Ecto neural progenitor cell (in vitro differentiated cells): ENCODE data around the gene CCSER1.
"Not testable (repeated sequence)": the region's sequence is repeated elsewhere in the genome, so short reads cannot be mapped to it uniquely, and the experiment has no call there.

Source experiments
- DNase-seq: peaks from one replicate; pipeline ENCODE4 v3.0.0-alpha.2; 2018; ENCODE audit warnings: low spot score

Gene CCSER1

GRCh38 chr4:90715242-90715641 is 588.0 kb downstream of the CCSER1 start:
- DNase-seq, result no peak

DNA sequence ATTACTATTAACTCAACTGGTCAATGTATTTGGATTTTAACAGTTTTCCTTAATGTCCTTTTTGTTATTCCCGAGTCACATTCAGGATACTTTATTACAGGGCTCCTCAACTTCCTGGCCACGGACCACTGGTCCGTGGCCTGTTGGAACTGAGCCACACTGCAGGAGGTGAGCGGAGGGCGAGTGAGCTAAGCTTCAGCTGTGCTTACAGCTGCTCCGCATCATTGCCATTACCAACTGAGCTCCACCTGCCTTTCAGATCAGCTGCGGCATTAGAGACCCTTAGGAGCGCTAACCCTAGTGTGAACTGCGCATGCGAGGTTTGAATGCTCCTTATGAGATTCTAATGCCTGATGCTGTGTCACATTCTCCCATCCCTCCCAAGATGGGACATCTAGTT is 591.7 kb downstream of the CCSER1 start:
- DNase-seq, result no peak

DNA sequence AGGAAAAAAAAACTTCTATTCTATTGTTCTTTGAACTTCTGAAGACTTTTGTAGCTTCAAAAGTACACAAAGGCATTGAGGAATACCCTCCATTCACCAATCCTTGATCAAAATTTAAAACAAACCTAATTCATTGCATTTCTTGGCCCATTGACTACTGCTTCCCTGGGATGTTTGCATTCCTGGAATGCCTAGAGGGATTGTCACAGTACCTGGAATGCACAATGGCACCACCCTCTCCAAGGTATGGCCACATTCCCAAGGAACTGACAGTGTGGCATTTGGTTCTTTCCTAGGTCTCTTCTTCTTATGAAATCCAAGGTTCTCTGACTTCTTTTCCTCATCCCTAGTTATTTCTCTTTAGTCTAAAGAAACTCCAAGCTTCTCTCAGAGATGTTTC is 600.7 kb downstream of the CCSER1 start:
- DNase-seq, result no peak

GRCh38 chr4:90730752-90731151 is 603.6 kb downstream of the CCSER1 start:
- DNase-seq, result no peak

DNA sequence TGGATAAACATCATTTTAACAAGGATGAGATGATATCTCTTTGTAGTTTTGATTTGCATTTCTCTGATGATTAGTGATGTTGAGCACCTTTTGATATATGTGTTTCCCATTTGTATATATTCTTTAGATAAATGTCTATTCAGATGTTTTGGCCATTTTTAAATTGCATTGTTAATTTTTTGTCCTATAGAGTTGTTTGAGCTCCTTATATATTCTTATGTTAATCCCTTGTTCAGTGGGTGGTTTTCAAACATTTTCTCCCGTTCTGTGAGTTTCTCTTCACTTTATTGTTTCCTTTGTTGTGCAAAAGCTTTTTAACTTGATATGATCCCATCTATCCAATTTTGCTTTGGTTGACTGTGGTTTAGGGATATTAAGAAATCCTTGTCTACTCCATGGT is 606.0 kb downstream of the CCSER1 start:
- DNase-seq, result no peak

DNA sequence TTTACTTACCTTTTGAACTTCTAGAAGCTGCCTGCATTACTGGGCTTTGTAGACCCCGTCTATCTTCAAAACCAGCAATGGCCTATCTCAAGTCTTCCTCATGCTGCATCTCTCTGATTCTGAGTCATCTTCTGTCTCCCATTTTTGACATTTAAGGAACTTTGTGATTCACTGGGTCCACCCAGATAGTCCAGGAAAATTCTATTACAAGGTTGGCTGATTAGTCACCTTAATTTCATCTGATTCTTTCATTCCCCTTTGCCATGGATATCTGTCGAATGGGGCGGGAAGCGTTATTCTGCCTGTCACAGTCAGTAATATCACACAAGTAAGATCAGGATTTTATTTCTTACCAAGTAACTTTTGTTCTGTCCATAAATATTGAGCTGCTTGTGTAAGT is 618.0 kb downstream of the CCSER1 start:
- DNase-seq, result no peak

DNA sequence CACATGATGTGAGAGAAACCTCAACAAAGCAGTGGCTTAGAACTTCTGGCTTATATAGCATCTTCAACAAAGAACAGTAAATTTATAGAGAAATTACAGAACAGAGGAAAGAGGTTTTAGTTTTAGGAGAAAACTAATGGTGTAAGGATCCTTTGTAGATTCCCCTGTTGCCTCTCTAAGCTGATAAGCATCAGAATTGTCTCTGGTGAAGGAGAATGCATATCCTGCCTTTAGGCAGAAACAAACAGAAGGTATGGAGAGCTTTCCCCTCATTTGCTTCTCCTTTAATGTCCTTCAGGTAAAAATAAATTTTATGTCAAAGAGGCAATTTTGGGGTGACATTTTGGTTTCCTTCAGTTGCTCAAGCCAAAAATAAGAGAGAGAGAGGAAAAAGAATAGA is 625.9 kb downstream of the CCSER1 start:
- no peak for DNase-seq

DNA sequence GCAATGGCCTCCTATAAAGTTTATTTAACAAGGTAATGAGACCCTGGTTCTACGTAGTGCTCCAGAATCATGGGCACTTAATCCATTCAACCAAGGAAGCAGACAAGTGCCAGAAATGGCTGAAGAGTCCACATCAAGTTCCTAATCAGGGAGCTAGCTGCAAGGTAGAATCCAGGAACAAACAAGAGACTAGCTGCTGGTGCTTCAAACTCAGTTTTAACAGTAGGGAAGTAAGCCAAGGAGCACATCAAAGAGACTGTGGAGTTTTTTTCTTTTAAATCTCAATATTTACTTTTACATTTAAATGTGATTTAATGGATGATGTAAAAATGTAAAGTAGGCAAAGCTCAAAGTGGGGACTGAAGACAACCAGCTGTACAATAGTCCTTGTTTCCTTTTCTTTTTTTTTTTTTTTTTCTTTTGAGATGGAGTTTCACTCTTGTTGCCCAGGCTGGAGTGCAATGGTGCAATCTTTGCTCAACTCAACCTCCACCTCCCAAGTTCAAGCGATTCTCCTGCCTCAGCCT is 630.4 kb downstream of the CCSER1 start:
- no peak for DNase-seq

DNA sequence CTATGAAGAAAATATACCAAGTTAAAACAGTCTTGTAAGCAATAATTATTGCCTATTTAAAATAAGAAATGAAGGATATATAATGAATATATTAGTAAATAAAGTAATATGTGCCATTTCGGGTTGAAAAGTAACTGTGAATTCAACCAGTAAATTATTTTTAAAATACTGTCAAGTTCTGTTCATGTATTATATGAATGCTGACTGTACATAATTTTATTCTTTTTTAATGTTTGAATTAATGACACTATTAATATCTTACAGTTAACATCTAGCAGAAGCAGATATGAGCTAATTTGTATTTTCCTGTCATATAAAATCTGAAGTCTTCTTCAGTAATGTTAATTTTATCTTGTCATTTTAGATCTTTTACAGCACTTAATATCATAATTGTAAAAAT is 632.9 kb downstream of the CCSER1 start:
- no peak for DNase-seq

- DNase-seq, result no peak
These were observed 639.6 kb downstream of the CCSER1 start for GRCh38 chr4:90766837-90767236.

- DNase-seq, result no peak
These were observed 642.1 kb downstream of the CCSER1 start for GRCh38 chr4:90769251-90769650.

- DNase-seq, result no peak
These were observed 653.0 kb downstream of the CCSER1 start for GRCh38 chr4:90780193-90780592.

DNA sequence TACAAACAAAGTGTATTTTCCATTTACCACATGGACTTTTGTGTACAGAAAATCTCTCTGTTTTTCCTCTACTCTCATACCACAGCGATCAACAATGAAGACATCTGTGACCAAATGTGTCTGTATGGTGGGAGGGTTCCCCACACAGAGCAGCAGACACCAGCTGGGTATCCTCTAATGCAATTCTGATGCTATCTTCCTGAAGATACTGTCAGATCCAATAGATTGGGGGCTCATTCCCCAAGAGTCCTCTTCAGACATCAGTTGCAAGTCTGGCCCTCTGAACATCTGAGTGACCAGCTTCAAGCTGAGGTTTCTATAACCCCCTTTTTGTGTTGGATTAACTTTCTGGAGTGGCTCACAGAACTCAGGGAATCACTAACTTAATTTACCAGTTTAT is 659.4 kb downstream of the CCSER1 start:
- DNase-seq, result no peak

DNA sequence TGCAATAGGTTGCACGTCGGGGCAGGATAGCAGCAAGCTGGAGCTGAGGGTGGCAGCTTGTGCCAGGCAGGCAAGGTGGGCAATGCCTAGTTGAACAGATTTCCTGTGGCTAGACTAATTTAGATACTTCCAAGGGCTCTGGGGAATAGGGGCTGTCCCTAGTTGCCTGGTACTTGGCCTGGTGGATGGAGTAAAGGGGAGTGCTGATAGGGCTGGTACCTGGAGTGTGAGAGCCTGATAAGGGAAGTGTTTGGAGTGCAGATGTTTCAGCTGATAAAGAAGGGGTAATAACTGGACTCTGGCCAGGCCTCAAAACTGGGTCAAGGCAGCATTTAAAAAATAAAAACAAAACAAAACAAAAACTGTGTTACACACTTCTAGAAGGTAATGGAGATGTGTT is 665.5 kb downstream of the CCSER1 start:
- no peak for DNase-seq

DNA sequence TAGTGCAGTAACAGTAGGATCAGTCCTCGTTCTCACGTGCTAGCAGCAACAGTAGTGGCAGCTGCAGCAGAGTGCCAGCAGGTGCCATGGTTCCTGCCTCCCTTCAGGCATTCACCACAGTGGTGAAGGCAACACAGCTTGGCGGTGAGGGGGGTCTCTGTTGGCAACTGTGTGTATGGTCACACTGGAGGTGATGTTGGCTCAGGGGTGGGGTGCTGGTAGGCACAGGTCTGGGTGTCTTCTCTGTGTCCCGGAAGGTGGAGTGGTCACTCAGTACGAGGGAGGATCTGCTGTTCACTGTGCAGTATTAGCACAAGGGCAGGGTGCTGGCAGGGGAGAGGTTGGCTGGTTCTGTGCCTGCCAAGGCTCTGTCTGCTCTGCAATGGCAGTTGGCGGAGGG is 671.8 kb downstream of the CCSER1 start:
- no peak for DNase-seq

DNA sequence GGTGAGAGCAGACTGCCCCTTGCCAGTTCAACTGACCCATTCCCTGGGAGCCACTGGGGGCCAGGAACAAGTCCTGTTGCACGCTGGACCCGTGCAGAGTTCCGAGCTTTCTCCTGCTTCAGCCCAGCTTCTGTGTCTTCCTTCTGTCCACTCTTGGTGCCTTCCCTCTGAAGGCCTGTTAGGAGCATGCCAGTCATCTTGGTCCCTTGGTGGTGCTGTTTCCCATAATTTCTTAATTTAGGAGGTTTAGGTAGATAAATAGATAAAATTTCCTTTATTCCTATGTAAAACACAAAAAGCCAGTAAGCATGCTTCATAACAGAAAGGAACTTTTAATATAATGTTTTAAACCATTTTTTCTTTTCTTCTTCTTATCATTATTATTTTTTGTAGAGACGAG is 672.7 kb downstream of the CCSER1 start:
- DNase-seq, result no peak

- DNase-seq, result no peak
These were observed 688.4 kb downstream of the CCSER1 start for GRCh38 chr4:90815569-90815968.

GRCh38 chr4:90816754-90817153 is 689.6 kb downstream of the CCSER1 start:
- no peak for DNase-seq

DNA sequence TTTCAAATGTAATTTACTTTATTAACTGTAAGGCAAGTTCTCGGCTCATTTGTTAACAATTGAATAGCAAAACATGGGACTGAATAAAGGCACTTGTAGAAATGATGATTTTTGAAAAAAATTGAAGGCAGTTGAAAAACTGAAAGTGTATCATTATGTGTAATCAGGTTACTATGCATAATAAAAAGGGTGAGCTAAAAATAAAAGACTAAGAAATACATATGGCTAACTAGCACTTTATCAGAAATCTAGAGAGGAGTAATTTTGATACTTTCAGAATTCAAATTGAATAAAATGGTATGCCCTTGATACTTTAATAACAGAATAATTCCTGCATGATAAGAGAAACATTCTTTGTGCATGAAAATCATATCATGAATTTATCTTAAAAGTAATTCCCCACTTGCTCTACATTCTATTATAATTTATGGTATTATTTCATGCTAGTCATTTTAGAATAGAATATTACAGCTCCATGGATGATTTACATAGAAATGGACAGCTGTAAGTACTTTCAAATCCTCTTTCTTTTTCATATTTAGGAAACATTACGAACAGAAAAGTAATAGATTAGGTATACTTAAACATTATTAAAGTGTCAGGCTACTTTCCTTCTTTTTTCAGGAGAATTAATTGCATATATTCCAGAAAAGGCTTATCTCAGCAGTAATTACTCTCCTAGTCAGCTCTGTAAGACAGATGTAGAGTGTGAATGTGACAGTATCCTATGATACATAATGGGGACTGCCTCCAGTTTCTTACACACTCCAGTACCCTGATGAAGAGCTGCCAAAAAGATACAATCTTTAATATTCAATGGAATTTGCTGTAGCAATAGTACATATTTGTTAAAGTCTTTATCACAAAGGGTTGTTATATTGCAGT is 697.3 kb downstream of the CCSER1 start:
- no peak for DNase-seq

- no peak for DNase-seq
These were observed 698.7 kb downstream of the CCSER1 start for GRCh38 chr4:90825849-90826248.

- DNase-seq, result no peak
These were observed 706.5 kb downstream of the CCSER1 start for GRCh38 chr4:90833706-90834105.

DNA sequence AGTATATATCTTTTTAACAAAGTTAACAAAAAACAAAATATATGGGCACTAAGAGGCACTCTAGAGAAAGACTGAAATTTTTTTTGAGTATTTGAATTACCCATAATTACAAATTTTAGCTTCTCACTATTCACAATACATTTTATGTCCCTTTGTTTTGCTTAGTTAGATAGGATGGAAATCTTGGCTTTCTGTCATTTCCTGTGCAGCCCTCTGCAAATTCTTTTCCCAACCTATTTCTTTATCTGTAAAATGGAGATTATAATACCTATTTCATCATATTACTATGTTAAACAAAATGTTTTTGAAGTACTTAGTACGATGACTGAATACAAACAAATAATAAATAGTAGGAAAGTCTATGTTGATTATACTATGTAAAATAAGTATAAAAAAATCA is 710.0 kb downstream of the CCSER1 start:
- no peak for DNase-seq

- not testable (repeated sequence) for DNase-seq
These were observed 711.7 kb downstream of the CCSER1 start for GRCh38 chr4:90838859-90839258.

GRCh38 chr4:90840291-90840690 is 713.1 kb downstream of the CCSER1 start:
- DNase-seq, result no peak
